Prostate gland (tissue), 2 donors: Measurements from ENCODE around the gene CEP128. TPM values are rescaled to one million over a fixed set of nuclear protein-coding genes. Genes with fewer than 3 reads are reported as not detected.

Experiments used
- DNase-seq: peaks from one replicate; pipeline ENCODE4 v3.0.0-alpha.2; 2019; ENCODE audit warnings: low spot score
- H3K27ac ChIP-seq, 2 donors: fragments of 200-600 bp; sonication (generic); 2 replicates each; pipeline ENCODE4 v1.5.1; 2017 to 2019
- H3K27me3 ChIP-seq: fragments of 200-600 bp; sonication (generic); replicated peaks from 2 replicates; pipeline ENCODE4 v1.5.1; 2019; ENCODE audit not compliant: insufficient read depth
- H3K36me3 ChIP-seq, 2 donors: fragments of 200-600 bp; sonication (generic); 1 replicate in 1 of 2; 2 replicates in 1 of 2; pipeline versions ENCODE4 v1.5.1 to v1.8.1; 2017 to 2019
- H3K4me1 ChIP-seq: fragments of 200-600 bp; sonication (generic); replicated peaks from 2 replicates; pipeline ENCODE4 v1.5.1; 2019
- H3K4me3 ChIP-seq, 2 donors: fragments of 200-600 bp; sonication (generic); 2 replicates each; pipeline ENCODE4 v1.5.1; 2017 to 2019
- H3K9me3 ChIP-seq: fragments of 200-600 bp; sonication (generic); 2 replicates; pipeline ENCODE4 v1.5.1; 2017
- CTCF ChIP-seq, 4 experiments: fragments of 200-600 bp in 2 of 4; fragments of 450-650 bp in 2 of 4; sonication (generic) in 2 of 4; IDR thresholded peaks; 1 replicate in 3 of 4; 2 replicates in 1 of 4; pipeline ENCODE4 v1.5.1; 2016 to 2019; ENCODE audit warnings: antibody characterized with exemption in 4 of 4, mild to moderate bottlenecking in 2 of 4, moderate library complexity in 2 of 4
- POLR2A ChIP-seq: fragments of 450-650 bp; IDR thresholded peaks from one replicate; pipeline ENCODE4 v1.6.1; 2016; ENCODE audit warnings: antibody characterized with exemption, mild to moderate bottlenecking
- POLR2AphosphoS5 ChIP-seq: sonication (generic); formaldehyde crosslinking; IDR thresholded peaks from one replicate; pipeline ENCODE4 v1.6.1; 2017; ENCODE audit warnings: antibody characterized with exemption
- WGBS: methylation state at CpG from one replicate; pipeline ENCODE4 v1.1.5; 2018; 5-methylcytosine and 5-hydroxymethylcytosine counted together
- intact Hi-C: fragments of 100-400 bp; cut with DNase I; formaldehyde crosslinking; loops from one replicate; pipeline ENCODE4 v1.14.2; 2022
- total RNA-seq, 2 donors: library from RNA; depleted of rRNA; stranded (reverse); fragments of >200 nt; gene quantifications; one replicate each; pipeline ENCODE4 v1.1.0, GENCODE V29; 2016

The CEP128 gene
- total RNA-seq, 2 donors from 2014 or later = 6.4 to 7.3 TPM

DNA sequence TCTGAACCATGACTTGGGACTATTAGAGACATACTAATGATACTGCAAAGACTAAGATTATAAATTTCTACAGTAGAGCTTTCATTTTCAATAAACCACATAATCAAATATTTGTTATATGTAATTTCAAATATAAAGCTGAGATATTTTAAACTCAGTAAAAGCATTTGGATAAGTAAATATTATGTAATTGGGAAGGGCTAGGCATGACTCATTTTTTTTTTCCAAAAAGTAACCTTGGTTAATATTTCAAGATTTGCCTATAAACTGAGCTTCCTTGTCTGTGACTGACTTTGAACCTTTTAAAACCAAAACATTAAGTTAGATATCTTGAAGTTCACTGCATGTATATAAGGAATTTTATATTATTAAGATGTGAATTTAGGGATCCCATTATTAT is 332.5 kb downstream of the CEP128 start:
- no peaks in the 10 kb centered on the region for H3K36me3 ChIP-seq
- no peak overlapping the region for H3K27ac ChIP-seq
- no peak overlapping the region for H3K4me3 ChIP-seq
- intact Hi-C loops = no loop called here
- DNase-seq = no peak
- no peak for TF ChIP-seq POLR2A
- TF ChIP-seq POLR2AphosphoS5 = no peak
- no peak for TF ChIP-seq CTCF (IDR thresholded peaks at IDR 0.05)
- H3K27me3 ChIP-seq = no peaks in the 10 kb centered on the region
- H3K4me1 ChIP-seq = no peaks in the 10 kb centered on the region
- no peaks in the 10 kb centered on the region for H3K9me3 ChIP-seq

DNA sequence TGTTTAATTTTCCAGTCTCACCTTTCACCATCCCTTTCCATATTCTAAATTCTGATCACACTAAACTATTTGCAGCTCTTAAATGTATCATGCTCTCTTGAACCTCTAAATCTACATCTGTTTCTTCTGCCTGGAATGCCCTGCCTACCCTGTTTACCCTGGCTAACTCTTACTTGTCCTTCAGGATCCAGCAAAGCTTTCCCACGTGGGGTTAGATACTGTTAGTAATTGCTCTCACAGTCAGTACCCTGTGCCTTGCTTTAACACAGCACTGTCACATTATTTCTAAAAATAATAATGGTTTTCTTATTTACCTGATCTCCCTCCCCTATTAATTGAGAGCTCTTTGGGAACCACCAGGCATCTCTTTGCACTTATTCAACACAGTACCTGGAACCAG is 333.0 kb downstream of the CEP128 start:
- whole genome bisulfite sequencing = 67% methylated on average over 1 of the region's 1 CpG
- H3K36me3 ChIP-seq = no peaks in the 10 kb centered on the region
- no peak overlapping the region for H3K4me3 ChIP-seq
- no peak for DNase-seq
- TF ChIP-seq POLR2AphosphoS5 (no peak), POLR2A (no peak), CTCF (IDR thresholded peaks at IDR 0.05) (no peak)
- H3K27ac ChIP-seq = no peak overlapping the region
- H3K9me3 ChIP-seq = no peaks in the 10 kb centered on the region
- no peaks in the 10 kb centered on the region for H3K27me3 ChIP-seq
- no peaks in the 10 kb centered on the region for H3K4me1 ChIP-seq
- intact Hi-C loops = no loop called here

DNA sequence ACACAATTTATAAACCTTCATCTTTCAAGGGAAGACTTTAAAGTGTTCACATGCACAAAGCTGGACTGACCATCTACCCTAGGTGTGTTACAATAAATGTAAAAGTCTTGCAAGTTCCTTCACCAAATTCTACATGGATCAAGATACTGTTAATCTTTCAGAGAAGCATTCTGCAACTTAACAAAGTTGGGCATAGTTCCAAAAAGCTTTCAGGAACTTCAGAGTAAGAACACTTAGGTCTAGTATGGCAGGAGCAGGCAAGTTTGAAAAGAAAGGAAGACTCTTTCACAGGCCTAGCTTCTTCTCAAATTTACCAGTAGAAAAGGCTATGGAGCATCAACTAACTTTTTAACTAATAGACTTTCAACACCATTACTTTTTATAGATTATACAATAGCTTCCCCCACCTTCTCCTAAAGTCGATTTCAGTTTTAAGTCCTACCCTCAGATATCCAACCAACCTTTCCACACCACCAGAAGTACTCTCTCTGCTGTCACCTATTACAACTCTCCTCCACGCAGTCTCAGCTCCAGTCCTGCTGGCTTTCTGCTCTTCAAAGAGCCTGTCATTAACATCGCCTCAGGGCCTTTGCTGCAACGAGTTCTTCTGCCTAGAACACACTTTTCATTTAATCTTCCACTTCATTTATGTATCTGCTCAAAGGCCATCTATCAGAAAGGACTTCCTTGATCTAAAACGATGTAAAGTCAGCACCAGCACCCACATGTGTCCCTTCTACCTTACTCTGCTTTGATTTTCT is 333.9 kb downstream of the CEP128 start:
- Histone ChIP-seq H3K9me3 (no peaks in the 10 kb centered on the region), H3K27ac (no peak overlapping the region), H3K36me3 (no peaks in the 10 kb centered on the region), H3K27me3 (no peaks in the 10 kb centered on the region), H3K4me1 (no peaks in the 10 kb centered on the region), H3K4me3 (no peak overlapping the region)
- intact Hi-C loops = no loop called here
- TF ChIP-seq CTCF (IDR thresholded peaks at IDR 0.05) (no peak), POLR2AphosphoS5 (no peak), POLR2A (no peak)
- no peak for DNase-seq
- 82% methylated on average over 5 of the region's 5 CpGs for WGBS

- H3K9me3 ChIP-seq = no peaks in the 10 kb centered on the region
- H3K36me3 ChIP-seq = no peaks in the 10 kb centered on the region
- no peak overlapping the region for H3K27ac ChIP-seq
- no peaks in the 10 kb centered on the region for H3K27me3 ChIP-seq
- DNase-seq = no peak
- no peaks in the 10 kb centered on the region for H3K4me1 ChIP-seq
- no peak for TF ChIP-seq POLR2A
- TF ChIP-seq POLR2AphosphoS5 = no peak
- H3K4me3 ChIP-seq = no peak overlapping the region
- intact Hi-C loops = no loop called here
These were observed 335.2 kb downstream of the CEP128 start for GRCh38 chr14:80606347-80606772.

- no peak for TF ChIP-seq POLR2A
- no peak for TF ChIP-seq POLR2AphosphoS5
- no peak for TF ChIP-seq CTCF (IDR thresholded peaks at IDR 0.05)
- Histone ChIP-seq H3K27me3 (no peaks in the 10 kb centered on the region), H3K27ac (no peak overlapping the region), H3K36me3 (no peaks in the 10 kb centered on the region), H3K4me3 (no peak overlapping the region), H3K9me3 (no peaks in the 10 kb centered on the region), H3K4me1 (no peaks in the 10 kb centered on the region)
- DNase-seq = no peak
- intact Hi-C loops = no loop called here
These were observed 336.0 kb downstream of the CEP128 start for GRCh38 chr14:80605536-80605935.
